ENCODE data around the gene TFF3. TPM values are rescaled to one million over a fixed set of nuclear protein-coding genes. Genes with fewer than 3 reads are reported as not detected.

The TFF3 gene
- total RNA-seq, 4 donors from 2014 or later, result 178 to 1,063 (median 636) TPM

GRCh38 chr21:42278451-42279149 is 36.6 kb downstream of the TFF3 start:
- Histone ChIP-seq H3K9me3 (no peaks in the 10 kb centered on the region), H3K27ac (no peak overlapping the region), H3K27me3 (no peaks in the 10 kb centered on the region), H3K4me3 (no peak overlapping the region), H3K36me3 (peaks cover 0 to 50% (median 0%) of the 10 kb centered on the region in 3 donors), H3K4me1 (no peaks in the 10 kb centered on the region)
- no peak for DNase-seq
- TF ChIP-seq CTCF (IDR thresholded peaks at IDR 0.05) (no peak), POLR2A (IDR thresholded peaks at IDR 0.05) (no peak)

- Histone ChIP-seq H3K4me3 (no peak overlapping the region), H3K36me3 (peaks cover 0 to 54% (median 0%) of the 10 kb centered on the region in 3 donors), H3K27me3 (no peaks in the 10 kb centered on the region), H3K27ac (no peak overlapping the region), H3K9me3 (no peaks in the 10 kb centered on the region), H3K4me1 (no peaks in the 10 kb centered on the region)
- no peak for DNase-seq
- no peak for TF ChIP-seq POLR2A (IDR thresholded peaks at IDR 0.05)
Observed at GRCh38 chr21:42277593-42277992, 37.6 kb downstream of the TFF3 start.

- Histone ChIP-seq H3K4me1 (no peaks in the 10 kb centered on the region), H3K36me3 (peaks cover 0 to 52% (median 0%) of the 10 kb centered on the region in 3 donors), H3K27ac (no peak overlapping the region), H3K9me3 (no peaks in the 10 kb centered on the region), H3K27me3 (no peaks in the 10 kb centered on the region), H3K4me3 (no peak overlapping the region)
- no peak for TF ChIP-seq POLR2A (IDR thresholded peaks at IDR 0.05)
- TF ChIP-seq CTCF (IDR thresholded peaks at IDR 0.05), result no peak
- DNase-seq, result no peak
Observed at GRCh38 chr21:42276526-42277154, 38.6 kb downstream of the TFF3 start.

DNA sequence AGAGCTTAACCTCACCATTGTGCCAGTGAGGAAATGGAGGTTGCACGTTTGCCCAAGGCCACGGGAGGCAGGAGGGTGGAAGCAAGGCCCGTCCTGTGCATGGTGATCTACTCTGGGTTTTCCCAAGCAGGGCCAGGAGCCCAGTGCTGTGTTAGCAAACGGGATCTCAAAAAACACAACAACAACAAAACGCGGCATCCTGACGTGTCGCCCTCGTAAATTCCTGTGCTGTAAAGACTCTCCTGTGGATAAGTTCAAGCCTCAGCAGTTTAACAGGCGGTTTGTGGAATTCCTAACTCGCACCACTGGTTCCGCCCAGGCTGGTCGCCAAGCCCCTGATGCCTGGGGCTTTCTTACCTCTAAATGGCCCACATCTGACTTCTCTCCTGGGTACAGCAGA is 39.1 kb downstream of the TFF3 start:
- H3K4me1 ChIP-seq, result no peaks in the 10 kb centered on the region
- no peaks in the 10 kb centered on the region for H3K9me3 ChIP-seq
- no peaks in the 10 kb centered on the region for H3K27me3 ChIP-seq
- no peak overlapping the region for H3K27ac ChIP-seq
- H3K36me3 ChIP-seq, result peaks cover 0 to 46% (median 0%) of the 10 kb centered on the region in 3 donors
- no peak overlapping the region for H3K4me3 ChIP-seq
- TF ChIP-seq POLR2A (IDR thresholded peaks at IDR 0.05), result no peak
- TF ChIP-seq CTCF (IDR thresholded peaks at IDR 0.05), result no peak
- no peak for DNase-seq

DNA sequence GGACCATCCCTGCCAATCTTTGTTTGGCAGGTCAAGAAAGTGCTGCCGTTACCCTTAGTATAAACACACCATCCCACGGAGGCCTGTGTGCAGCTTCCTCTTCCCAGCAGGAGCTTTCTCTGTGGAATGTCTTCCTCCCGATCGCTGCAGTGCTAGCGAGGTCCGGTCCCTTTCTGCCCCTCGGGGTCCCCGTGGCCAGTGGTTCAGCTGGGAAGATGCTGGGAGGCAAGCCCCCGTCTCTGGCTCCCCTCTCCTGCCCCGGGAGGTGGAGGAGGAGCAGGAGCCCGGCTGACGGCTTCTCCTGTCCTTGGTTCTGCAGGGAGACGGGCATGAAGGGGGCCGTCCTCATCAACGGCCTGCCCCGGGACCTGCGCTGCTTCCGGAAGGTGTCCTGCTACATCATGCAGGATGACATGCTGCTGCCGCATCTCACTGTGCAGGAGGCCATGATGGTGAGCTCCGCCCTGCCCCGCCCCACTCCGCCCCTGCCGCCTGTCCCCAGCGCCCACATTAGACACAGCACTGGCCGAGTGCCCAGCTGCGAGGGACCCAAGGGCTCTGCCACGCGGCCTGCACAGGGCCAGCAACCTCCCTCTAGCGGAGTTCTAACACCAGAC is 42.1 kb downstream of the TFF3 start:
- H3K4me1 ChIP-seq, result no peaks in the 10 kb centered on the region
- no peak overlapping the region for H3K4me3 ChIP-seq
- H3K9me3 ChIP-seq, result no peaks in the 10 kb centered on the region
- no peak for DNase-seq
- TF ChIP-seq POLR2A (IDR thresholded peaks at IDR 0.05) (no peak), CTCF (IDR thresholded peaks at IDR 0.05) (no peak)
- H3K27me3 ChIP-seq, result no peaks in the 10 kb centered on the region
- H3K27ac ChIP-seq, result no peak overlapping the region
- peaks cover 0 to 35% (median 0%) of the 10 kb centered on the region in 3 donors for H3K36me3 ChIP-seq

Data from Peyer's patch (tissue), 4 donors.